ENCODE data around the gene PNLDC1. TPM values are rescaled to one million over a fixed set of nuclear protein-coding genes. Genes with fewer than 3 reads are reported as not detected.

PNLDC1 gene
- total RNA-seq, 4 donors from 2014 or later, result not detected

GRCh38 chr6:159817951-159818739 lies 18.1 kb downstream of the PNLDC1 start:
- in situ Hi-C loops (cut with MboI; ENCODE audit: low sequenced_read_pairs in 4 of 4), result no loop called here

GRCh38 chr6:159819098-159819497 lies 19.0 kb downstream of the PNLDC1 start:
- DNase-seq (no peak), ATAC-seq (no peak)
- H3K27ac ChIP-seq, result no peak overlapping the region
- H3K36me3 ChIP-seq, result no peaks in the 10 kb centered on the region
- H3K9me3 ChIP-seq, result no peaks in the 10 kb centered on the region
- no peaks in the 10 kb centered on the region for H3K27me3 ChIP-seq
- intact Hi-C loops (cut with DNase I; ENCODE audit: low total_unique reads) (no loop called here), in situ Hi-C loops (cut with MboI; ENCODE audit: low sequenced_read_pairs in 4 of 4) (no loop called here)
- H3K4me1 ChIP-seq, result no peaks in the 10 kb centered on the region
- TF ChIP-seq CTCF (IDR thresholded peaks at IDR 0.05 in 4 of 5, conservative IDR thresholded peaks at IDR 0.05 in 1 of 5) (no peak), POLR2A (IDR thresholded peaks at IDR 0.05) (no peak)
- H3K4me3 ChIP-seq, result no peak overlapping the region

More at GRCh38 chr6:159817951-159818739, 18.1 kb downstream of the PNLDC1 start:
- no peaks in the 10 kb centered on the region for H3K9me3 ChIP-seq
- H3K27ac ChIP-seq, result no peak overlapping the region
- TF ChIP-seq CTCF (IDR thresholded peaks at IDR 0.05 in 4 of 5, conservative IDR thresholded peaks at IDR 0.05 in 1 of 5) (no peak), POLR2A (IDR thresholded peaks at IDR 0.05) (no peak)
- intact Hi-C loops (cut with DNase I; ENCODE audit: low total_unique reads), result no loop called here
- ATAC-seq (no peak), DNase-seq (no peak)
- no peaks in the 10 kb centered on the region for H3K4me1 ChIP-seq
- no peak overlapping the region for H3K4me3 ChIP-seq
- H3K27me3 ChIP-seq, result no peaks in the 10 kb centered on the region
- no peaks in the 10 kb centered on the region for H3K36me3 ChIP-seq

GRCh38 chr6:159819932-159820640 lies 20.0 kb downstream of the PNLDC1 start:
- H3K9me3 ChIP-seq, result no peaks in the 10 kb centered on the region
- no peak for ATAC-seq
- H3K4me3 ChIP-seq, result no peak overlapping the region
- H3K27me3 ChIP-seq, result no peaks in the 10 kb centered on the region
- H3K36me3 ChIP-seq, result no peaks in the 10 kb centered on the region
- in situ Hi-C loops (cut with MboI; ENCODE audit: low sequenced_read_pairs in 4 of 4) (no loop called here), intact Hi-C loops (cut with DNase I; ENCODE audit: low total_unique reads) (no loop called here)
- DNase-seq, result no peak
- no peaks in the 10 kb centered on the region for H3K4me1 ChIP-seq
- TF ChIP-seq CTCF (IDR thresholded peaks at IDR 0.05 in 4 of 5, conservative IDR thresholded peaks at IDR 0.05 in 1 of 5), result no peak
- no peak for TF ChIP-seq POLR2A (IDR thresholded peaks at IDR 0.05)
- no peak overlapping the region for H3K27ac ChIP-seq

- intact Hi-C loops (cut with DNase I; ENCODE audit: low total_unique reads) (no loop called here), in situ Hi-C loops (cut with MboI; ENCODE audit: low sequenced_read_pairs in 4 of 4) (no loop called here)
- no peak overlapping the region for H3K27ac ChIP-seq
- ATAC-seq (no peak), DNase-seq (no peak)
- H3K36me3 ChIP-seq, result no peaks in the 10 kb centered on the region
- H3K4me3 ChIP-seq, result no peak overlapping the region
- no peaks in the 10 kb centered on the region for H3K27me3 ChIP-seq
- H3K9me3 ChIP-seq, result no peaks in the 10 kb centered on the region
- TF ChIP-seq CTCF (IDR thresholded peaks at IDR 0.05 in 4 of 5, conservative IDR thresholded peaks at IDR 0.05 in 1 of 5), result no peak
- H3K4me1 ChIP-seq, result no peaks in the 10 kb centered on the region
Observed at GRCh38 chr6:159821122-159821521, 21.0 kb downstream of the PNLDC1 start.
